ENCODE data around the gene WDSUB1.

Gene WDSUB1

GRCh38 chr2:159230145-159230877 is 56.2 kb downstream of the WDSUB1 start:
- DNase-seq (ENCODE audit: low spot score) = no peak
- TF ChIP-seq CTCF (IDR thresholded peaks at IDR 0.05) = no peak
- Histone ChIP-seq H3K4me3 (no peak overlapping the region), H3K27ac (no peak overlapping the region)

- DNase-seq (ENCODE audit: low spot score) = no peak
- Histone ChIP-seq H3K27ac (no peak overlapping the region), H3K4me3 (no peak overlapping the region)
- TF ChIP-seq CTCF (IDR thresholded peaks at IDR 0.05) = no peak
Observed at GRCh38 chr2:159229476-159230144, 56.9 kb downstream of the WDSUB1 start.

- Histone ChIP-seq H3K4me3 (no peak overlapping the region), H3K27ac (no peak overlapping the region)
- DNase-seq (ENCODE audit: low spot score) = no peak
- no peak for TF ChIP-seq CTCF (IDR thresholded peaks at IDR 0.05)
Observed at GRCh38 chr2:159228081-159228581, 58.4 kb downstream of the WDSUB1 start.

- no peak for DNase-seq (ENCODE audit: low spot score)
- H3K27ac ChIP-seq = no peak overlapping the region
- no peak overlapping the region for H3K4me3 ChIP-seq
- TF ChIP-seq CTCF (IDR thresholded peaks at IDR 0.05) = no peak
Observed at GRCh38 chr2:159227467-159227866, 59.0 kb downstream of the WDSUB1 start.

GRCh38 chr2:159226608-159227385 is 59.7 kb downstream of the WDSUB1 start:
- Histone ChIP-seq H3K4me3 (no peak overlapping the region), H3K27ac (no peak overlapping the region)
- TF ChIP-seq CTCF (IDR thresholded peaks at IDR 0.05) = no peak
- DNase-seq (ENCODE audit: low spot score) = no peak

- Histone ChIP-seq H3K27ac (peak overlapping the region in 1 of 2 donors; percentile 49), H3K4me3 (no peak overlapping the region)
- no peak for TF ChIP-seq CTCF (IDR thresholded peaks at IDR 0.05)
- no peak for DNase-seq (ENCODE audit: low spot score)
Observed at GRCh38 chr2:159226059-159226461, 60.4 kb downstream of the WDSUB1 start.

Measured in coronary artery (tissue), 2 donors.